RWPE1 (cell line): ENCODE results near the gene SPSB2.

Experiments
- CTCF ChIA-PET: fragments of 350-600 bp; sonication (Branson Sonifier 250); formaldehyde crosslinking; extraction: SDS; loops from one replicate; lab custom pipeline; 2021; lab: Yijun Ruan, JAX
- POLR2A ChIA-PET: fragments of 400-600 bp; formaldehyde crosslinking; extraction: SDS; loops from one replicate; lab custom pipeline; 2020; ENCODE audit warnings: antibody characterized with exemption; ENCODE audit not compliant: low non-redundant PET; lab: Yijun Ruan, JAX
- DNase-seq: peaks from one replicate; pipeline ENCODE4 v3.0.0; 2012; ENCODE audit warnings: low spot score
- H3K27ac ChIP-seq: fragments of 450-650 bp; 2 replicates; pipeline ENCODE4 v1.5.1; 2017
- TF ChIP-seq, protein P1 (sequence below): fragments of 450-650 bp; conservative IDR thresholded peaks from 2 replicates; pipeline ENCODE4 v1.5.1; 2017; ENCODE audit warnings: low read depth, mild to moderate bottlenecking

Gene SPSB2

DNA sequence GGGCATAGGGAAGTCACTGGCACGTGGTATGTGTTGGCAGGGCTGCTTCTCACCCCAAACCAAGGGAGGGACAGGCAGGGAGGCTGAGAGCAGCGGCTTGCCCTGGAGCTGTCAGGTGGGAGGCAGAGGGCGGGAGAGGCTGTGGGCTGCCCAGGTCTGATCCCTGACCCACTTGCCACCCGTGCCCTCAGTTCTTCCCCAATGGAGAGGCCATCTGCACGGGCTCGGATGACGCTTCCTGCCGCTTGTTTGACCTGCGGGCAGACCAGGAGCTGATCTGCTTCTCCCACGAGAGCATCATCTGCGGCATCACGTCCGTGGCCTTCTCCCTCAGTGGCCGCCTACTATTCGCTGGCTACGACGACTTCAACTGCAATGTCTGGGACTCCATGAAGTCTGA, 27.7 kb downstream of the SPSB2 start:
- POLR2A ChIA-PET, result no interaction called here

GRCh38 chr12:6843118-6843902, 29.8 kb downstream of the SPSB2 start:
- H3K27ac ChIP-seq, result no peak overlapping the region
- ChIA-PET CTCF (interaction anchor here (0.6 to 0.7 kb wide), 2 partner anchors 29 to 109 kb away, joined by 3 to 5 read pairs; no protein-coding TSS in a partner anchor), POLR2A (no interaction called here)
- no peak for DNase-seq
- TF ChIP-seq, protein P1, sequence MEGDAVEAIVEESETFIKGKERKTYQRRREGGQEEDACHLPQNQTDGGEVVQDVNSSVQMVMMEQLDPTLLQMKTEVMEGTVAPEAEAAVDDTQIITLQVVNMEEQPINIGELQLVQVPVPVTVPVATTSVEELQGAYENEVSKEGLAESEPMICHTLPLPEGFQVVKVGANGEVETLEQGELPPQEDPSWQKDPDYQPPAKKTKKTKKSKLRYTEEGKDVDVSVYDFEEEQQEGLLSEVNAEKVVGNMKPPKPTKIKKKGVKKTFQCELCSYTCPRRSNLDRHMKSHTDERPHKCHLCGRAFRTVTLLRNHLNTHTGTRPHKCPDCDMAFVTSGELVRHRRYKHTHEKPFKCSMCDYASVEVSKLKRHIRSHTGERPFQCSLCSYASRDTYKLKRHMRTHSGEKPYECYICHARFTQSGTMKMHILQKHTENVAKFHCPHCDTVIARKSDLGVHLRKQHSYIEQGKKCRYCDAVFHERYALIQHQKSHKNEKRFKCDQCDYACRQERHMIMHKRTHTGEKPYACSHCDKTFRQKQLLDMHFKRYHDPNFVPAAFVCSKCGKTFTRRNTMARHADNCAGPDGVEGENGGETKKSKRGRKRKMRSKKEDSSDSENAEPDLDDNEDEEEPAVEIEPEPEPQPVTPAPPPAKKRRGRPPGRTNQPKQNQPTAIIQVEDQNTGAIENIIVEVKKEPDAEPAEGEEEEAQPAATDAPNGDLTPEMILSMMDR, result no peak

More for the DNA sequence above, 27.7 kb downstream of the SPSB2 start:
- CTCF ChIA-PET, result interaction anchor here (2.0 kb wide), 1 partner anchor 10 kb away, joined by 6 read pairs; no protein-coding TSS in a partner anchor
- DNase-seq, result no peak
- peak overlapping the region; percentile 16; the same call in 1 of the 2 replicates for H3K27ac ChIP-seq
- TF ChIP-seq, protein P1, result no peak

GRCh38 chr12:6842075-6842474, 31.0 kb downstream of the SPSB2 start:
- no peak for DNase-seq
- ChIA-PET POLR2A (interaction anchor here (0.5 kb wide), 1 partner anchor 117 kb away, joined by 3 read pairs; no protein-coding TSS in a partner anchor), CTCF (no interaction called here)
- TF ChIP-seq, protein P1, result no peak
- H3K27ac ChIP-seq, result no peak overlapping the region

- POLR2A ChIA-PET, result interaction anchor here (1.0 kb wide), 1 partner anchor 11 kb away, joined by 3 read pairs; the partner anchor contains the start of gene USP5
- DNase-seq, result no peak
- H3K27ac ChIP-seq, result 0 out of 2 replicates have a peak within 1 kb of the TSS, but pooled peaks have one; percentile 5
- CTCF ChIA-PET, result interaction anchor here (0.5 to 0.9 kb wide), 3 partner anchors 13 to 177 kb away, joined by 3 read pairs; partner anchors contain the start of genes LPCAT3 and P3H3
- TF ChIP-seq, protein P1, result no peak
Observed at GRCh38 chr12:6840761-6841515, 32.2 kb downstream of the SPSB2 start, which contains the start of gene GNB3. Gene GNB3 (plus strand): TSS chr12:6840925. CDS start chr12:6841288, 363 bp downstream.

GRCh38 chr12:6840330-6840729, 32.8 kb downstream of the SPSB2 start:
- POLR2A ChIA-PET, result interaction anchor here (1.0 kb wide), 1 partner anchor 12 kb away, joined by 3 read pairs; the partner anchor contains the start of gene USP5
- DNase-seq, result no peak
- CTCF ChIA-PET, result interaction anchor here (0.7 kb wide), 1 partner anchor 12 kb away, joined by 3 read pairs; the partner anchor contains the start of gene P3H3
- TF ChIP-seq, protein P1, result no peak
- H3K27ac ChIP-seq, result 0 out of 2 replicates have a peak overlapping the region, but pooled peaks have one; percentile 5
